Stimulated activated CD8-positive, alpha-beta memory T cell treated with anti-CD3 and anti-CD28 coated beads, Interleukin-4, amount 100 ng/mL, for 1 hour (primary cell): ENCODE results near the gene MYF6.
"Not testable (repeated sequence)": the region's sequence is repeated elsewhere in the genome, so short reads cannot be mapped to it uniquely, and the experiment has no call there.

Experiments
- DNase-seq, 2 donors: peaks; one replicate each; pipeline ENCODE4 v3.0.0-alpha.2; 2020; ENCODE audit warnings: low read depth in 2 of 2, low spot score in 1 of 2

The MYF6 gene

DNA sequence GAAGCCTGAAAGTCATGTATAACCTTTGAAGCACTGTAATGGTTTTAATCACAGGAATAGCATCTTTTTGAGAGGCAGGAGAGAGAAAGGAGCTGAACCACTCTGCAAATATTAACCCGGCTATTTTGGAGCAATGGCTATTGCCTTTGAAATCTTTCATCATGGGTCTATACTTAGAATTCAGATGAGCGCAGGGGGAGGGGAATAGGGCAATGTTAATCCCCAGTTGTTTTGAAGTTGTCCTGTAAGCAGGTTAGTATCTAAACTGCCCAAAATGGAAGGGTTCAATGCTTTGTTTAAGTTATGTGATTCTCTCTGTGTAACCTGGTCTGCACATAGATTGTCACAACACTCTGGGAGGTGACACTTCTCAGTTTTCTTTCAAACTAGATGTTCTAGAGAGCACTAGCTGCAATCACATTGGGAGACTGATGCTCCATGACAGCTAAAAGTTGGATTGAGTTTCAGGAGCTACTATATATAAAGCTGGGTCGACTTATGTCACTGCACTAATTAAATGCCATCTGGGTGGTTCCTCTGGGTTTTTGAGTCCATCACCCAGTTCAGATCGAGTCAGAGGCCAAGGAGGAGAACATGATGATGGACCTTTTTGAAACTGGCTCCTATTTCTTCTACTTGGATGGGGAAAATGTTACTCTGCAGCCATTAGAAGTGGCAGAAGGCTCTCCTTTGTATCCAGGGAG is at the start of gene MYF6:
TSS of gene MYF6 (plus strand) at position 509 of the 704 bp plus-strand sequence. CDS start at position 595, 86 bp downstream.
- DNase-seq, result no peak

DNA sequence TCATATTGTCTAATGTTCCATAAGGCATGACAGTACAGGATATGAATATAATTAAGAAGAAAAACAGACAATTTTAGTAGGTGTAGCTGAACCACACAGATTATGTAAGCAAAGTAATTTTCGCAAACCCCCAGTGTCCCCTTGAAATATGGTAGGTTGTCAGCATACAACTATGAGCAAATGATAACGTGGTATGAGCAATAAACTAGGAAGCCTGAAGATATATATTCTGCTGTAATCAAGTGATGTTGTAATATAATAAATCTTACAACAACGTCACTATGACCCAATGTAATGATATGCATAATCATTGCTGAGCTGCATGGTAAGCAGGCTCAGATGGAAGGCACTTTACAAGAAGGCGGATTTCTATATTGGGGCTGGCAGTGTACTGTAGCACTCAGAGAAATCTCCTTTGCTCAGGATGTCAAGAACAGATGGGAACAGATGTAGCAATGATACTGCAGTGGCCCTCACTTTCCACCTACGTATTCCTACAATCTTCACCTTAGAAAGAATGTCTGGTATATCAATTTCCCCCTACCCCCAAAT is 47.8 kb upstream of the MYF6 start:
- no peak for DNase-seq

DNA sequence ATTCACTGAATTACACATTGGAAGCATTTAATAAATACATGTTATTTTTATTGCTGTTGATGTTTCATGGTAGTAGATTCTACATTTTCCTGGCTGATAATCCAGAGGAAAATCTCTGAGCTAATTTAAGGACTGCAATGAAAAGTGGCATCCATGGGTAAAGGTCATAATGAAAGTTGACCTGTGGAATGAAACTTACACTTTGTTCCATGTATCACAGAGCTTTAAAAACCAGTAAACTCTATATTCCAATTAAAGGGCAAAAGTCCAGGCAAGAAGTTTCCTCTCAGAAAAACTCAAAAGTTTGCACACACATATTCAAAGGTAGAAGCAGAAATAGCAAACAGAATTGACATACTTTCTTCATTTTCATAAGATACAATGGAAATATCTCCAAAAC is 44.8 kb upstream of the MYF6 start:
- DNase-seq, result no peak

DNA sequence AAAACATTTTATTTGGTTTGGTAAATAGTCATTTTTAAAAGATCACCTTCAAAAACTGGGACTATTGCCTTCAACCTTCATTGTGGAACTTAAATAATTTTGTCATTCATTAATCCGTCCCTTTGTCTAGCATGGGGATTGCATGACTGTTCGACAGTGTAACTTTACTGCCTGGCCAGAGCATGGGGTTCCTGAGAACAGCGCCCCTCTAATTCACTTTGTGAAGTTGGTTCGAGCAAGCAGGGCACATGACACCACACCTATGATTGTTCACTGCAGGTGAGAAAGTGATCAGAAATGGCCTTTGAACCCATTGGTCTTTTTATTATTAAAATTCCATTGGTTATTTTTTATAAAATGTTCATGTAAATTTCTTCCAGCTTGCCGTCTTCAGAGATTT is 37.2 kb upstream of the MYF6 start:
- no peak for DNase-seq

DNA sequence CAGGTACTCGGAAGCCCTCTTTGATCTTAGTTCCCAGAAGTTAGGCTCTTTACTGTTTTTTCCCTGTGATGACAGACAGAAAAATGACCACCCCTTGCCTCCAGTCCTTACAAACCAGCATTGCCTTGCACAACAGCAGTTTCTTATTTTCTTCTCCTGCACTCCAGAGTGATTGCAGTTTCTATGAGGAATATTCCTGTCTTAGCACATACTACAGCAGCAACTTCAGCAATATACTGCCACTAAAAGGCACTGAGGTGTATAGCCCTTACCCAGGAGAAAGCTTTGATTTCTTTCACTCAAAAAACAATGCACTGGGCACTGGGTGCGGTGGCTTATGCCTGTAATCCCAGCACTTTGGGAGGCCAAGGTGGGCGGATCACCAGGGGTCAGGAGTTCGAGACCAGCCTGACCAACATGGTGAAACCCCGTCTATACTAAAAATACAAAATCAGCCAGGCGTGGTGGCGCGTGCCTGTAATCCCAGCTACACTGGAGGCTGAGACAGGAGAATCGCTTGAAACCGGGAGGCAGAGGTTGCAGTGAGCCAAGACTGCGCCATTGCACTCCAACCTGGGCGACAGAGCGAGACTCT is 31.3 kb upstream of the MYF6 start:
- not testable (repeated sequence) for DNase-seq

DNA sequence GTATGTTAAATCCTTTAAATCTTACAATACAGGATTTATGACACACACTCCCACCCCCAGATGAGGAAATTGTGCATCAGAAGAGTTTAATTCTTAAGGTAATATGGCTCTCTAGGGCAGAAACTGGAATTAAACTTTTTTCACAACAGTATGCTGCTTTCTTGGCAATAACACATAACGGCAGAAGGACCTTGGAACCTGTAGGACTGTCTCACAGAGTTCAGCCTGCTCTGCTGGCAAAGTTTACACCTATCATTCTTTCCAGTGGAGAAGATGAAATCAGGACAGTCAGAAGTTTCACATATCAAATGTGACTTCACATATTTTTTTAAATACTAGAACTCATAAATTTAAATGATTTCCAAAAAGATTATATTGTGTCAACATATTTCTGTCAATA is 30.6 kb upstream of the MYF6 start:
- no peak for DNase-seq

DNA sequence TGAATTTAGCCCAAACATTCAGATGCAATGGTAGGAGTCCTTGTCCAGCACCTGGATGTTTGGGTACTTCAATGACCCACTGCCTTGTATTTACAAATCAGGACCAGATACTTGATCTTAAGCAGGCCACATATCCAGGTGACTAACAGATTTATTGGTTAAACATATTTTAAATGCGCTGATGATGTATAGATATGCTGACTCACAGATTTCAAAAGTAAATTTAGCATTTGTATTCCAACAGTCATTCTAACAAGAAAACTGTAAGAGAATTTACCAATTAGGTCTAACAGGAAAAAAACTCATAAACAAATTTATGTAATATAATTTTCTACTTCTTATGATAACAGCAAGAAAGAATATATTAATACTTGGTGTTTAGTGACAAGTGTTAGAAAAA is 29.4 kb upstream of the MYF6 start:
- DNase-seq, result no peak

DNA sequence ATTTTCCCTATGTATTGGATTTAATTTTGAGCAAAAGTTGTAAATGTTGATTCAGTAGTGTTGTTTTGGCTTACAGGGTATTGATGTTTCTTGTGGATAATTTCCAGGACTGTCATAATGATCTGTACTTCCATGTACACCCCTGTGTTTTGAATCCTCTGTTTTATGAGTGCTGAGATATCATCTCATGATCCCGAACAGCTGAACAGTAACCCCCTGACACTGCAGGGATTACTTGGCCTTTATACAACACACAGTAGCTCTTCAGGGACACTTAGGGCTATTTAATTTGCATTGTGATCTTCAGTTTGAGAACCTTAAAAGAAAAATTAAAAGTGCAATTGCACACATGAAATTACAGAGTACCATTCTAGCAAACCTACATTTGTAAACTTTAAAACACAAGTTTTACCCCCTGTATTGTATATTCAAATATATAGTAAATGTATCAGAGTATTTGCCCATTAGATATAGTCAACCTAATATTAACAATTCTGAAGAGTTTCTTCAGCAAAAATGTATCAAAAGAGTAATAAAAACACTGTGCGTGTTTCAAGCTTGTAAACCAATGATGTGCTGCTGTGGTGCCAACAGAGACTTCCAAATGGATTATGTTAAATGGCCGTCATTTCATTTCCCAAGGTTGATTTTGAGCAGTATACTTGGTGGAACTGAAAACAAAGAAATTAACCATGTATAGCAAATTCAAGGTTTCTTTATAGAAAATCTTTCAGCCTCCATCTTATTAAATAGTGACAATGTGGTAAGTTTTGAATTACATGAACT is 27.9 kb upstream of the MYF6 start:
- DNase-seq, result no peak

DNA sequence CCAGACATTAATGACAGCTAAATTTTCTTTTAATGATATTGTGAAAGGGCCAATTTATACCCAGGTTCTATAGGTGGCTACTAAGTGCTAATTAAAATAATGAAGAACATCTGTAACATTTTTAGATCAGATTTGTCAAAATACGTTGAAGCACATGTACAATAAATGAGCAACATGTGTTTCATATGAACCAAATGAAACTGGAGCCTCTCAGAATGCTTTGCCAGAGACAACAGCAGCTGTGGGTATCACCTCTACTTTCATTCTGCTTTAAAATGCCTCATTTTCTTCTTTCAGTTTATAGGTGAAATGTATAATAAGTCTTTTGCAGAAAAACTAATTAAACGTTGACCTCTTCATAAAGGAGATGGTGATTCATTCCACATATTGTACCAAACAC is 26.1 kb upstream of the MYF6 start:
- DNase-seq, result no peak

DNA sequence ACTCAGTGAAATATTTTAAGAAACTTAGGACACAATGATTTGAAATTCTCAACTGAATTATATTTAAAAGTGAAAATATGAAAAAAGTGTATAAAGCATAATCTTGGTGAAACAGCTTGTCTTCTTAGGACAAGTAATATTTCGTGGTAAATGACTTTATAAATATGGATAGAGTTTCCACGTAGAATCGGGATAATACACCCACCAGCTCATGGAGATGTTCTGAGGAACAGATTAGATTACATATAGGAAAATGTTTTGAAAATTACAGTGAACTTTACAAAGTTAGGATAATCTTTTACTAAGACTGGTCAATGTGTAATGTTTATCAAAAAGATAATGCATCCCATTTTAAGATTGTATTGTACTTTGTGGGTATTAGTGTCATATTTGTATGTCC is 25.6 kb upstream of the MYF6 start:
- DNase-seq, result no peak

DNA sequence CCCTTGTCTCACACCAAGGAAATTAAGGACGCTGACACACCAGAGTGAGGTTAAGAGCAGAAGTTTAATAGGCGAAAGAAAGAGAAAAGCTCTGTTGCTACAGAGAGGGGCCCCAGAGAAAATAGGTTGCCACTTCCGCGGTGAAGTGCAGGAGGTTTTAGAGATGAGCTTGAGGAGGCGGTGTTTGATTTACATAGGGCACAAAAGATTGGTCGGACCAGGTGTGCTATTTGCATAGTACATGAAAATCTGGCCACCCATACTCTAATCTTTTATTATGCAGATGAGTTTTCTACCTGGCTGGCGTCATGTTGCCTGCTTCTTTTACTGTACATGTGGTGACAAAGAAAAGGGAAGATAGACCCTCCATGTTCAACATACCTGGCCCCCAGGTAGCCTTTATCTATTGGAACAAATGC is 23.3 kb upstream of the MYF6 start:
- no peak for DNase-seq

DNA sequence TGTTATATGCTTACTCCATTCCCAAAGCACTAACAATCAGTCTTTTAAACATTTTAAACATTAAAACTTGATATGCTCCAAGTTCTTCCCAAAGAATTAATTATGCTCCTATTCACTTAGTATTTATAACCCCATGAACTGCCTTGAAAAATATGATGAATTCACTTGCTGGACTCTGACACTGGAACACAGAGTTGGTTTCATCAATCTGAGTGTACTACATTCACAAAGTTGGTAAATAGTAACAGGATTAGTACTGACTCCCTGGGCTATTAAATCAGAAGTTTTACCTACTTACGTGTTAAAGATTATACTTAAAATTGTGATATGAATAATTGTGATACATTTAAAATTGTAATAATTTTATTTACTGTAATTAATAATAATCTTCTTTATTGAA is 17.3 kb upstream of the MYF6 start:
- no peak for DNase-seq

DNA sequence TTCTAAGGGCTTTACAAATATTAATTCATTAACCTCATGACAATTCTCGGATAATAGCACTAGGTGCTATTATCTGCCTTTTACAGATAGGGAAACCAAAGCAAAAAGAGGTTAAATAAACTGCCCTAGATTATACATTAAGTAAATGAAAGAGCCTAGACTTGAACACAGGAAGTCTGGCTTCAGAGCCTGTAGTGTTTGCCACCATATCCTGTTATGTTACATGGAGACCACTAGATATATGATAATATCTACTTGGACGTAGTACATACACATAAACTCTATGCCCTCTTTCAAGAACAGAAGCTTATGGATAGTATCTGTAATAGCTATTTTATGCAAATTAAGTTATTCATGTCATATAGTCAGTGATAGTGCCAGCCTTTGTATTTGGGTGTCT is 16.9 kb upstream of the MYF6 start:
- DNase-seq, result no peak

DNA sequence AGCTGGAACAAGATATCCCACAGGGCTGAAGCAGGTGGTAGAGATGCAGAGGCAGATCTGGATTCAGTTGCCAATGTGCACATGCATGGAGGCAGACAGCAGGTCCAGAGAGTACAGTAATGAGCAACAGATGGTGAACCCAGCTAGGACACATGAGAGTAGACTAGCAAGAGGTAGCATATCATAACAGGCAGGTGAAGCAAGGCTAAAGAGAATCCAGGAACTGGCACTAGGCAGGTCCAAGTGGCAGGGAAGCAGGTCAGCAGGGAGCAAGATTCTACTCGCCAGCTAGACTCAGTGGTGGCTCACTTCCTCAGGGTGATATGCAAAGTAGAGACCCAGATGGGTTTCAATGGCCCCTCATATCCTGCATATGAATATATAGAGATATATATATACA is 15.3 kb upstream of the MYF6 start:
- no peak for DNase-seq

DNA sequence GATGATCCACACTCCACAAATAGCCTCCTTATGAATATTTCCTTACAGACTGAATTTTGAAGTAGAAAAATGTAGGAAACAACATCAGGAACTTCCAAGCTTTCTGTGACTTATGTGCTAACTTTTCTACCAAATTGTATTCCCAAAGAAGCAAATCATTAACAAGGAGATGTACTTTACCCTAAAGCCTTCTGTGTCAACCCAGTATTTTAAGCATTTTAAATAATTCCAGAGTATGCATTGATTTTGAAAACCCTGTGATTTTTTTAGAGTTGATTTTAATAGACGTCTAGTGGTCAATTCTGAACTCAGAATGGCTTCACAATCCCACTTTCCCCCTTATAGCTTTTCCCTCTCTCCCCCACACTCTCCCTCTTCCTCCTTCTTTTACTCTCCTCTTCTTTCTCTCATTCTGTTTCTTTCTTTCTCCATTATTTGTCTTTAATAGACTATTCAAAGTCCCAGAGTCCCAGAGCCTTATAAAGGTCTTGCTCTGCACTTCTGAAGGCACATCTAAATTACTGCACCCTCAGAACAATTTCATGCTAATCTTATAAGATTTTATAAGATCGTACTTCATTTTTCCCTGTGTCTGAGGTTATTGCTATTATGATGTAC is 10.1 kb upstream of the MYF6 start:
- DNase-seq, result no peak

DNA sequence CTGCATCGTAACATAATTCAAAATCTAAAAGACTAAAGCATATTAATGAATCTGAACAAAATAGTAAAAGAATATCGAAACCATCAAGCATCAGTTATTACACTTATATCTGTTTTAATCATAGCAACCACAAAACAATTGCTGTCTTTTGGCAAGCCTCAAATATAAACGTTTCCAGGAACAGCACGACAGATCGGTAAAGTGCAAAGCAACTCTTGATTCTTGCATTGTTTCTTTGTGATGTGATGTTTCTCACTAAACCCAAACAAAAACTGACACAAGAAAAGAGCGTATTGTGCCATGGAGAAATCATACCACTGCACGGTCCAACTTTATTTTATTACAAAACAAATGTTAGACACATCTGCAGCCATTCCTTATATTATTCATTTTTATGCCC is 9.2 kb upstream of the MYF6 start:
- DNase-seq, result no peak

DNA sequence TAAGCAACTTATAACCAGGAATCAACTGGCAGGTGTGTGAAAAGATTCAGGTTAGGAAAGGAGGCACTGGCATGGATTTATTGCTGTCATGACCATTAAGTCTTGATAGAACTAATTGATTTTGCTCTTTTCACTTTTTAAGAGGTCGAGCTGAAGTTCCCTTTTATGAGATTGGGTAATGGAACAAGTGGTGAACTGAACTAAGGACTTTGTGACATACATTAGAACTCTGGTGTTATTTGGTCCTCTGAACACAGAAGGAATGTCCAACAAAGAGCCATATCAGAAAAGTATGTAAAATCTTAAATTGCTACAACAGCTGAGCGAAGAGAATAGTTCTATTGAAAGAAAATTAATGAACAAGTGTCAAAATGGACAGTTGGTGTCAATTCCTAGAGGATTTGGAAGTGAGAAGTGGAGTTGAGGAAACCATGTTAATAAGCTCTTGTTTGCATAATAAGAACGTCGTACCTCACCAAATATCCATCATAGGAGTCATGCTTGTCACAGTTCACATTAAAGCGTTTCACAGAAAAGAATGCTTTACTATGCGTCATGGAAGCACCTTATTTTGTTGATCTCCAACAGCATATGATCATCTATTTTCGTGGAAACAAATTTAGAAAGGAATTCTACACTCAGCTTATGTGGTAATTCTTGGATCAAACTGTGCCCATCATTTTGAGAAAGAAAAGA is 8.4 kb upstream of the MYF6 start:
- DNase-seq, result no peak

DNA sequence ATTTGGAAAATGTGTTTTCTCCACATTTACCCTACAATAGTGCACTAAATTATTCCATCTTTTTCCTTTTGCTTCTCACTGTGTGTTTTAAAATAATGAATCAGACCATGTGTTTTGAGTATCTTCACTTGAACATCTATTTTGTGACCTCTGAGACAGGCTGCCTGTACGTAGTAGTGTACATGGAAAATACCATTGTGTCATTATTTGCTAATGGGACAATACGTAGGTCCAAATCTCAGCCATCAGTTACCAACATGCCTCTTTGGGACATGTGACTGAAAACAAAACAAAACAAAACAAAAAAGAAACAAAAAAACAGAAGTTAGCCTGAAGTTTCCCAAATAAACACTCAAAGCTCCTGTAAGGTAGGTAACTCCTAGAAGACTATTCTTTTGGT is 7.1 kb upstream of the MYF6 start:
- DNase-seq, result no peak

DNA sequence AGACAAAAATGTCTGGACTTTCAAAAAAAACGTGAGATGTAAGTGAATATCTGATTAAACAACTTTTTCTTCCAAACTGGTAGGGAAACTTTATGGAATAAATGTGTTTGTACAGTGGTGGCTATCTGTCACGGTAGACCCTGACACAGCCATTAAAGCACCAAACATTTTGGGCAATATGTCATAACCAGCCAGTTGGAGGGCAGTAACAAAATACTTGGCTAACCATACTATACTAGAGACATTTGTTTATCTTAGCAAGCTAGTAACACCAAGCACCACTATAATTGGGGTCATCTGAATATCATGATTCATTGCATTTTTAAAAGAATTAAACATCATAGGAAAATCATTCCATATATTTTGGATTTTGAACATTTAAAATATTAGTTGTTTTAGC is 6.0 kb upstream of the MYF6 start:
- DNase-seq, result no peak

DNA sequence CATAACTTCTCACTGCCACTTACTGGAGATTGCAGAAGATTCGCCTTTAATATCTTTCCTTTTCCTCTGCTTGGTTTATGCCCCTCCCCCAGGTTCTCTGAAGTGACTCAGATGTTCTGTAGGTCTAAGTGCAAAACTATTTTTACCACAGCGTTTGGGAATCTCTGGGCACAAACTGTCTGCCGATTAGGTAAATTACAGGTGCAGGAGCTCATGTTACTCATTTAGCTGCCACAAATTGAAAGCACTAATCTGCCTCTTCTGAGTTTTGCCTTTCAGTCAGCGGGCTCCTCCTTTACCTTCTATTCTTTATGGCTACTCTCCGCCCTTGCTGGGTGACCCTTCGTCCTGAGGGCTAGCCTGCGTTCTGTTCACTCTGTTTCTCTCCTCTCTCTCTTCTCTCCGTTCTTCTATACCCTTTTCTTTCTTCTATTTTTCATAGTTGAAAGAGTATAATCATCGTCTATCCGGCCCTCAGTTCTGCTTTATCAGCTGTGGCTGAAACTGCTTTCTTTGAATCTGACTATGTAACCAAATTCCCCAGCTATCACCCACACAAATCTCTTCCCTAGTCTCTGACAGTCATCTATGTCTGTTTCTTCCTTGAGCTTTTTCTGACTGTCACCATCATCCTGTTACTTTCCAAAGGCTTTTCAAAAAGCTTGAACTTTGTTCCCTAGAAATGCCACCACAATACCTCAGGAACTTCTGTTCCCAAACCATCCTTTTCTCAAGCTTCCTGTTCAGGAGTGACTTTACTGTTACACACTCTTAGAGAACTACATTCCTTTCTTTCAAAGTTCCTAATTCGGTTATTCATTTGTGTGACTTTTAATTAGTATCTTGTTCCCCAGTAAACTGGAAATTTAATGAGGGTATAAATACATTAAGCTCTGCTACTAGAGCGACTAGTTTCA is 4.3 kb upstream of the MYF6 start:
- no peak for DNase-seq
